Measurements from ENCODE around the gene FOXO6. TPM values are rescaled to one million over a fixed set of nuclear protein-coding genes. Genes with fewer than 3 reads are reported as not detected.

Gene FOXO6
- total RNA-seq, 1 donor from 2014 or later = 1.4 TPM

- TF ChIP-seq CTCF (conservative IDR thresholded peaks at IDR 0.05) = no peak
- Mint-ChIP-seq H3K27ac (ENCODE audit: unreplicated experiment) (no peak overlapping the region), H3K9me3 (no peaks in the 10 kb centered on the region), H3K36me3 (ENCODE audit: low read depth) (no peaks in the 10 kb centered on the region), H3K4me3 (no peak overlapping the region), H3K4me1 (peaks cover 15% of the 10 kb centered on the region), H3K27me3 (ENCODE audit: low read depth) (peaks cover 64% of the 10 kb centered on the region)
- no peak for DNase-seq (ENCODE audit: low read depth, low spot score)
Measured at GRCh38 chr1:41386196-41386663, 25.0 kb downstream of the FOXO6 start.

GRCh38 chr1:41387667-41388091 is 26.4 kb downstream of the FOXO6 start:
- no peaks in the 10 kb centered on the region for H3K9me3 Mint-ChIP-seq
- no peaks in the 10 kb centered on the region for H3K36me3 Mint-ChIP-seq (ENCODE audit: low read depth)
- H3K4me1 Mint-ChIP-seq = peaks cover 17% of the 10 kb centered on the region
- TF ChIP-seq CTCF (conservative IDR thresholded peaks at IDR 0.05) = no peak
- peaks cover 61% of the 10 kb centered on the region for H3K27me3 Mint-ChIP-seq (ENCODE audit: low read depth)
- no peak overlapping the region for H3K4me3 Mint-ChIP-seq
- no peak overlapping the region for H3K27ac Mint-ChIP-seq (ENCODE audit: unreplicated experiment)
- DNase-seq (ENCODE audit: low read depth, low spot score) = no peak

- peaks cover 54% of the 10 kb centered on the region for H3K27me3 Mint-ChIP-seq (ENCODE audit: low read depth)
- H3K4me1 Mint-ChIP-seq = peaks cover 12% of the 10 kb centered on the region
- H3K4me3 Mint-ChIP-seq = no peak overlapping the region
- no peaks in the 10 kb centered on the region for H3K36me3 Mint-ChIP-seq (ENCODE audit: low read depth)
- H3K9me3 Mint-ChIP-seq = no peaks in the 10 kb centered on the region
- no peak for DNase-seq (ENCODE audit: low read depth, low spot score)
- H3K27ac Mint-ChIP-seq (ENCODE audit: unreplicated experiment) = no peak overlapping the region
- TF ChIP-seq CTCF (conservative IDR thresholded peaks at IDR 0.05) = no peak
Measured at GRCh38 chr1:41388510-41388909, 27.3 kb downstream of the FOXO6 start.

- Mint-ChIP-seq H3K4me3 (no peak overlapping the region), H3K9me3 (no peaks in the 10 kb centered on the region), H3K27ac (ENCODE audit: unreplicated experiment) (no peak overlapping the region), H3K4me1 (peaks cover 13% of the 10 kb centered on the region), H3K27me3 (ENCODE audit: low read depth) (peaks cover 49% of the 10 kb centered on the region), H3K36me3 (ENCODE audit: low read depth) (no peaks in the 10 kb centered on the region)
- no peak for TF ChIP-seq CTCF (conservative IDR thresholded peaks at IDR 0.05)
- no peak for DNase-seq (ENCODE audit: low read depth, low spot score)
Measured at GRCh38 chr1:41389009-41389408, 27.8 kb downstream of the FOXO6 start.

- no peak for DNase-seq (ENCODE audit: low read depth, low spot score)
- Mint-ChIP-seq H3K4me1 (peaks cover 16% of the 10 kb centered on the region), H3K27me3 (ENCODE audit: low read depth) (peaks cover 37% of the 10 kb centered on the region), H3K27ac (ENCODE audit: unreplicated experiment) (no peak overlapping the region), H3K36me3 (ENCODE audit: low read depth) (no peaks in the 10 kb centered on the region), H3K4me3 (no peak overlapping the region), H3K9me3 (no peaks in the 10 kb centered on the region)
- TF ChIP-seq CTCF (conservative IDR thresholded peaks at IDR 0.05) = no peak
Measured at GRCh38 chr1:41390166-41390565, 28.9 kb downstream of the FOXO6 start.

GRCh38 chr1:41390573-41390972 is 29.3 kb downstream of the FOXO6 start:
- Mint-ChIP-seq H3K27ac (ENCODE audit: unreplicated experiment) (no peak overlapping the region), H3K36me3 (ENCODE audit: low read depth) (no peaks in the 10 kb centered on the region), H3K27me3 (ENCODE audit: low read depth) (peaks cover 34% of the 10 kb centered on the region), H3K4me3 (no peak overlapping the region), H3K4me1 (peaks cover 20% of the 10 kb centered on the region), H3K9me3 (no peaks in the 10 kb centered on the region)
- DNase-seq (ENCODE audit: low read depth, low spot score) = no peak
- TF ChIP-seq CTCF (conservative IDR thresholded peaks at IDR 0.05) = no peak
